Neural progenitor cell (in vitro differentiated cells): ENCODE measurements around the gene ADAM10.

Experiments
- CTCF ChIP-seq: fragments of 200-600 bp; sonication (generic); IDR thresholded peaks from 2 replicates; pipeline ENCODE4 v1.5.1; 2017; ENCODE audit warnings: antibody characterized with exemption, mild to moderate bottlenecking
- EZH2 ChIP-seq: fragments of 200-600 bp; sonication (generic); IDR thresholded peaks from 2 replicates; pipeline ENCODE4 v1.6.1; 2017; ENCODE audit warnings: antibody characterized with exemption, mild to moderate bottlenecking, moderate library complexity

DNA sequence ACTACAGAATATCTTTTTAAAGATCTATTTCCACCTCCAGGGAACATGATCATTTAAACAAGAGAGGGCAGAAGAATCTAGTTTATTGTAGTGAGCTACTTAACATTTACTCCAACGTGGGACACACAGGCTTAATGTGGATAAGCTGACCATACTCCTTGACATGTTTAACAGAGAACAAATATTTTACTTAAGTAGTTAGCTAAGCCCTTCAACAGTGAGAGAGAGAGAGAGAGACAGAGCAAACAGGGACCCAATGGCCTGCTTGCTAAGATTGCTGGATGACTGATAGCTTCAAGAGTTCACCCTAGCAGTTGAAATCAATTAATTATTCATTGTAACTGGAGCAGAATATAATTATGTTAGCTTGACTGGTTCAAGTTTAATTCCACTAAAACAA is 158.6 kb downstream of the ADAM10 start:
- TF ChIP-seq CTCF (no peak), EZH2 (no peak)
